ENCODE measurements around the gene CLIC4. TPM values are rescaled to one million over a fixed set of nuclear protein-coding genes. Genes with fewer than 3 reads are reported as not detected.

Gene CLIC4
- total RNA-seq, 1 donor from 2014 or later: 136 TPM

DNA sequence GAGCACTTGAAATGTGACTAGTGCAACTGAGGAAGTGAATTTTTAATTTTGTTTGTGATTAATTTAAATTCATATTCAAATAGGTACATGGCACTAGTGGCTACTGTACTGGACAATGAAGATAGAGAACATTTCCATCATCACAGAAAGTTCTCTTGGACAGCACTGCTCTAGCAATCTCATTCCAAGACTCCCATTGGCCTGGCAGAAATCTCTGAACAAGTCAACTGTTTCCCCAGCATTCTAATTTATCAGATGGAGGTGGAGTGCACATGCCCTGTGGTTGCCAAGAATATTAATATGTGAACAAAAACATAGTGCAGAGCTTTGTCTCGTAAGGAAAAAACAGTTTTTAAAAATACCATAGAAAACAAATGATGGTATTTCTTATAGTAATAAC is 81.3 kb downstream of the CLIC4 start:
- TF ChIP-seq, protein P1, sequence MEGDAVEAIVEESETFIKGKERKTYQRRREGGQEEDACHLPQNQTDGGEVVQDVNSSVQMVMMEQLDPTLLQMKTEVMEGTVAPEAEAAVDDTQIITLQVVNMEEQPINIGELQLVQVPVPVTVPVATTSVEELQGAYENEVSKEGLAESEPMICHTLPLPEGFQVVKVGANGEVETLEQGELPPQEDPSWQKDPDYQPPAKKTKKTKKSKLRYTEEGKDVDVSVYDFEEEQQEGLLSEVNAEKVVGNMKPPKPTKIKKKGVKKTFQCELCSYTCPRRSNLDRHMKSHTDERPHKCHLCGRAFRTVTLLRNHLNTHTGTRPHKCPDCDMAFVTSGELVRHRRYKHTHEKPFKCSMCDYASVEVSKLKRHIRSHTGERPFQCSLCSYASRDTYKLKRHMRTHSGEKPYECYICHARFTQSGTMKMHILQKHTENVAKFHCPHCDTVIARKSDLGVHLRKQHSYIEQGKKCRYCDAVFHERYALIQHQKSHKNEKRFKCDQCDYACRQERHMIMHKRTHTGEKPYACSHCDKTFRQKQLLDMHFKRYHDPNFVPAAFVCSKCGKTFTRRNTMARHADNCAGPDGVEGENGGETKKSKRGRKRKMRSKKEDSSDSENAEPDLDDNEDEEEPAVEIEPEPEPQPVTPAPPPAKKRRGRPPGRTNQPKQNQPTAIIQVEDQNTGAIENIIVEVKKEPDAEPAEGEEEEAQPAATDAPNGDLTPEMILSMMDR (IDR thresholded peaks at IDR 0.05; ENCODE audit: unreplicated experiment): no peak
- peaks cover 47% of the 10 kb centered on the region for H3K4me1 Mint-ChIP-seq
- DNase-seq (ENCODE audit: low spot score in 2 of 2, unreplicated experiment in 2 of 2): no peak
- no peaks in the 10 kb centered on the region for H3K9me3 Mint-ChIP-seq
- no peak overlapping the region for H3K27ac Mint-ChIP-seq
- H3K27me3 Mint-ChIP-seq (ENCODE audit: low read depth): no peaks in the 10 kb centered on the region
- H3K36me3 Mint-ChIP-seq: peaks cover 3% of the 10 kb centered on the region
- H3K4me3 Mint-ChIP-seq: no peak overlapping the region

DNA sequence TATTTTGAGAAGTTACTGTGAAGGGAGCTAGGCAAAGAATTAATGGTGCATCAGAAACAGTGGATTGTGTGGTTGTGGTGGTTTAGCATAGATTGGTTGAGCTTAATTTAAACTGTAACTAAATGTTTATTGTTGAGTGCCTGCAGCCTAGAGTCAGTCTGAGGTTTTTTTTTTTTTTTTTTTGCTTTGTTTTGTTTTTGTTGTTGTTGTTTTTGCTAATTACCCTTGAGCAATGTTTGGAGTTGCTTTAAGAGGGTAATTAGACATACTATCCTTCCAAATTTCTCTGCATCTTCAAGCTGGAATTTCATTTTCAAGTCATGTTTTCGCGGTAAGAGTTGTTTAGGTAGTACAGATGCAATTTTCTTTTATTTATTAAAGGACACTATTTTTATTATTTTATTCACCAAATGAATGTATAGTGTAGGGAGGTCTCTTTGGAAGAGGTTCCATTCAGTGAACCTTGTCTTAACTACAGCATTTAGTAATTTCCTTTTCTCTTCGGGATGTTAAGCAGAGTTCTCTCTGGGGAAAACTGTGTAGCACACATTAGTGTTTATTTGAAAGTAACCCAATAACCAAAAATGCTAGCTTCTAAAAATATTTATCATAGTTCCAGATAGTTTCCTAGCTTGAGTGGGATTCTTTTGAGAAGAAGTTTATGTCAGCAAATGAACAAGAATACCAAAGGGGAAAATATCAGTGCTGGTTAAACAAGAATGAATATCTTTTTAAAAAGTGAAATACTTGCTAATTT is 82.3 kb downstream of the CLIC4 start:
- peaks cover 45% of the 10 kb centered on the region for H3K4me1 Mint-ChIP-seq
- no peak for DNase-seq (ENCODE audit: low spot score in 2 of 2, unreplicated experiment in 2 of 2)
- H3K36me3 Mint-ChIP-seq: peaks cover 2% of the 10 kb centered on the region
- no peaks in the 10 kb centered on the region for H3K27me3 Mint-ChIP-seq (ENCODE audit: low read depth)
- TF ChIP-seq, protein P1 (IDR thresholded peaks at IDR 0.05; ENCODE audit: unreplicated experiment): no peak
- H3K9me3 Mint-ChIP-seq: no peaks in the 10 kb centered on the region
- H3K4me3 Mint-ChIP-seq: no peak overlapping the region
- peak overlapping the region; percentile 75 for H3K27ac Mint-ChIP-seq

DNA sequence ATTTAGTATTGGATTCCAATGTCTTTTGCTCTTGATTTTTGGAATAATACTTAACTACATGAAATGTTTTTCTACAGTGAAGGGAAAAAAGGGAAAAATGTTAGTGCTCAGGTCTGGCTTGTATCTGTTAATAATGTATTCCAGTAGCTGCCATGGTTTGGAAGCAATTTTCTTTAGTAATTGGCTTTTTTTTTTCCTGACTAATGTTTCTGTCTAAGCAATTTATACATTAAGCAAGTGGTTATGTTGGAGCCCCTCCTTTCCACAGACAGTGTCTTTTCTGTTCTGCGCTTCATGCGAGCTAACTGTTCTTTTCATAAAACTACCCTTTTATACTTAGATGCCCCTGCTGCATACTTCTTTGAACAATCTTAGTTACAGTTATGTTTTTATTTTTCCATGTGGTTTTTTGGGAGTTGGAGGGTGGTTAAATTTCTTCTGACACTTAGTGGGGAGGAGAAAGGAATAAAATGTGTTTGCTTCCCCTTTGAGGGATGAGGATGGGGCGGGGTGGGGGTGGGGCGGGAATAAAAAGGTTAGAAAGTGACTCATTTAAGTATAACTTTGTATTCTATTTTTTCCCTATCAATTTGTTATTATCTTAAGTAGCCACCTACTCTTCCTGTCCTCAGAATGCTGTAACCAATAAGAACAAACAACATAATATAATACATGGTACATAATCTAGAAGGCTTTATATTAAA is 83.1 kb downstream of the CLIC4 start:
- peaks cover 38% of the 10 kb centered on the region for H3K4me1 Mint-ChIP-seq
- H3K4me3 Mint-ChIP-seq: no peak overlapping the region

DNA sequence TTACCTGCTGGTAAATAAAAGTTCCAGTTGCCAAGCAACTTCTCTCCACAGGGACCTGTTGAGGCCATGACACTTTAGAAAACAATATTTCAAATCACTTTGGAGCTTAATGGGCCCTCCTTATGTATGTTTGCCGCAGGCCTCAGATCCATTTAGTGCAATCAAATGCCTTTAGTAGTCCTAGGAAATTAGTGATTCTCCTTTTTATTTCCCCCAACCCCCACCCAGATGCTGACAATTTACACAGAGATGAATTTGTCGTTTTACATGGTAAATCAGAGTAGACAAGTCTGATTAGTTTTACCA is 83.6 kb downstream of the CLIC4 start:
- DNase-seq (ENCODE audit: low spot score in 2 of 2, unreplicated experiment in 2 of 2): no peak
- no peak overlapping the region for H3K27ac Mint-ChIP-seq
- no peaks in the 10 kb centered on the region for H3K27me3 Mint-ChIP-seq (ENCODE audit: low read depth)
- TF ChIP-seq, protein P1 (IDR thresholded peaks at IDR 0.05; ENCODE audit: unreplicated experiment): no peak
- no peaks in the 10 kb centered on the region for H3K9me3 Mint-ChIP-seq
- peaks cover 35% of the 10 kb centered on the region for H3K4me1 Mint-ChIP-seq
- H3K4me3 Mint-ChIP-seq: no peak overlapping the region
- H3K36me3 Mint-ChIP-seq: peaks cover 2% of the 10 kb centered on the region

More for the DNA sequence above, 83.1 kb downstream of the CLIC4 start:
- Mint-ChIP-seq H3K27me3 (ENCODE audit: low read depth) (no peaks in the 10 kb centered on the region), H3K27ac (peak overlapping the region; percentile 84), H3K36me3 (peaks cover 2% of the 10 kb centered on the region), H3K9me3 (no peaks in the 10 kb centered on the region)
- TF ChIP-seq, protein P1 (IDR thresholded peaks at IDR 0.05; ENCODE audit: unreplicated experiment): no peak
- DNase-seq (ENCODE audit: low spot score in 2 of 2, unreplicated experiment in 2 of 2): no peak

DNA sequence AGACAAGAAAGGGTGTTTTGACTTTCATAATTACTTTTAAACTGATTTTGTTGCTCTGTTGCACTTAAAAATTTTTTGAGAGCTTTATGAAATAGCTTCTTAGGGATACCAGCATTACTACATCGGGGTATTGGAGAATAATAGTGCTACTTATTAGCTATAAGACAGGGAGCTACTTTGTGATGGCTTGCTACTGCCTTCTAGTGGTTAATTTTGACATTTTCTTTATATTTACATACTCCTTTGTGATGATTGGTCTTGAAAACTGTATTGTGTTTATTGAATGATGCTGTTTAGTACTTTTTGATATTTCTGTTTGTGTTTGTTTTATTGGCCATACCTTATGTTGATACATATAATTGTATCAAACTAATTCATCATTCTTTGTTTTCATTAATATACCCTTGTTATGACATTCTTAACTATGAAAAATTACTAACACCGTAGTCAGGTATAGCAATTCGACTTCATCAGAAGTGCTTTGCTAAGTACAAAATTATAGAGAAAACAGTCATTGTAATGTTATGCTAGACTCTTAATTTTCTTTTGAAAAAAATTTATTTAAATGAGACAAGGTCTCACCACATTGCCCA is 85.5 kb downstream of the CLIC4 start:
- no peak overlapping the region for H3K4me3 Mint-ChIP-seq
- no peak overlapping the region for H3K27ac Mint-ChIP-seq

More for the DNA sequence above, 85.5 kb downstream of the CLIC4 start:
- TF ChIP-seq, protein P1 (IDR thresholded peaks at IDR 0.05; ENCODE audit: unreplicated experiment): peak; percentile 60
- DNase-seq (ENCODE audit: low spot score in 2 of 2, unreplicated experiment in 2 of 2): no peak
- Mint-ChIP-seq H3K9me3 (no peaks in the 10 kb centered on the region), H3K4me1 (peaks cover 30% of the 10 kb centered on the region), H3K36me3 (peaks cover 2% of the 10 kb centered on the region), H3K27me3 (ENCODE audit: low read depth) (no peaks in the 10 kb centered on the region)
